HG02870 (cell line): ENCODE measurements around the gene USP10.

Experiments used
- ATAC-seq: cut with Tn5 transposase; IDR thresholded peaks from one replicate; pipeline ENCODE4 v1.9.1; 2021; ENCODE audit warnings: mild to moderate bottlenecking, moderate library complexity; ENCODE audit not compliant: unreplicated experiment

USP10 gene

GRCh38 chr16:84768808-84769197 lies 69.0 kb downstream of the USP10 start:
- no peak for ATAC-seq

GRCh38 chr16:84769416-84769815 lies 69.6 kb downstream of the USP10 start:
- no peak for ATAC-seq

GRCh38 chr16:84773312-84773711 lies 73.5 kb downstream of the USP10 start:
- ATAC-seq: no peak

- ATAC-seq: no peak
Observed at GRCh38 chr16:84774810-84775209, 75.0 kb downstream of the USP10 start.

- ATAC-seq: no peak
Observed at GRCh38 chr16:84775262-84775810, 75.5 kb downstream of the USP10 start.

GRCh38 chr16:84777435-84777834 lies 77.6 kb downstream of the USP10 start:
- ATAC-seq: no peak

- no peak for ATAC-seq
Observed at GRCh38 chr16:84778720-84779119, 78.9 kb downstream of the USP10 start.

GRCh38 chr16:84780063-84780462 lies 80.3 kb downstream of the USP10 start:
- no peak for ATAC-seq

- ATAC-seq: no peak
Observed at GRCh38 chr16:84780544-84781376, 81.0 kb downstream of the USP10 start.

- no peak for ATAC-seq
Observed at GRCh38 chr16:84782846-84783245, 83.0 kb downstream of the USP10 start.

GRCh38 chr16:84785843-84786581 lies 86.2 kb downstream of the USP10 start:
- no peak for ATAC-seq

- no peak for ATAC-seq
Observed at GRCh38 chr16:84786605-84787262, 86.9 kb downstream of the USP10 start.

GRCh38 chr16:84787263-84787622 lies 87.4 kb downstream of the USP10 start:
- no peak for ATAC-seq

- ATAC-seq: no peak
Observed at GRCh38 chr16:84788920-84789391, 89.2 kb downstream of the USP10 start.

- ATAC-seq: no peak
Observed at GRCh38 chr16:84789431-84789830, 89.6 kb downstream of the USP10 start.

GRCh38 chr16:84790301-84790700 lies 90.5 kb downstream of the USP10 start:
- no peak for ATAC-seq

- ATAC-seq: no peak
Observed at GRCh38 chr16:84791088-84791487, 91.3 kb downstream of the USP10 start.

- ATAC-seq: no peak
Observed at GRCh38 chr16:84791501-84791900, 91.7 kb downstream of the USP10 start.

- ATAC-seq: no peak
Observed at GRCh38 chr16:84794186-84794585, 94.4 kb downstream of the USP10 start.

- no peak for ATAC-seq
Observed at GRCh38 chr16:84794626-84795025, 94.8 kb downstream of the USP10 start.

- ATAC-seq: no peak
Observed at GRCh38 chr16:84795329-84796053, 95.7 kb downstream of the USP10 start.
